CD14-positive monocyte (primary cell): ENCODE measurements around the gene ACSL3. TPM values are rescaled to one million over a fixed set of nuclear protein-coding genes. Genes with fewer than 3 reads are reported as not detected.
A peak's percentile ranks its signal among the peaks of the same experiment; 100 is the strongest.

Source experiments
- DNase-seq, 3 donors: peaks; one replicate each; pipeline ENCODE4 v3.0.0-alpha.2; 2011 to 2022
- H2AFZ ChIP-seq: 2 replicates; pipeline ENCODE4 v1.6.0; 2012; ENCODE audit warnings: mild to moderate bottlenecking, low read depth, low read length, inconsistent platforms; ENCODE audit not compliant: insufficient read depth, poor library complexity, severe bottlenecking
- H3K27ac ChIP-seq, 2 donors: 1 replicate in 1 of 2; 2 replicates in 1 of 2; pipeline ENCODE4 v1.5.1; 2012 to 2013; ENCODE audit warnings: low read length in 2 of 2, control low read depth in 1 of 2, inconsistent platforms in 1 of 2, low read depth in 1 of 2, mild to moderate bottlenecking in 1 of 2
- H3K27me3 ChIP-seq, 2 donors: one replicate each; pipeline versions ENCODE4 v1.6.0 to v1.6.1; 2011 to 2013; ENCODE audit warnings: low read length in 2 of 2; ENCODE audit not compliant: control insufficient read depth in 2 of 2, insufficient read depth in 2 of 2
- H3K36me3 ChIP-seq, 2 donors: replicated peaks in 1 of 2; 1 replicate in 1 of 2; 2 replicates in 1 of 2; pipeline versions ENCODE4 v1.5.1 to v1.6.1; 2012 to 2013; ENCODE audit warnings: low read length in 2 of 2, control low read depth in 1 of 2, inconsistent platforms in 1 of 2, mild to moderate bottlenecking in 1 of 2; ENCODE audit not compliant: insufficient read depth in 2 of 2, control insufficient read depth in 1 of 2
- H3K4me1 ChIP-seq, 2 donors: 1 replicate in 1 of 2; 2 replicates in 1 of 2; pipeline versions ENCODE4 v1.5.1 to v1.6.1; 2012 to 2013; ENCODE audit warnings: low read length in 2 of 2, control low read depth in 1 of 2, inconsistent platforms in 1 of 2, mild to moderate bottlenecking in 1 of 2, moderate library complexity in 1 of 2; ENCODE audit not compliant: insufficient read depth in 2 of 2, control insufficient read depth in 1 of 2
- H3K4me2 ChIP-seq: replicated peaks from 2 replicates; pipeline ENCODE3; 2012; ENCODE audit warnings: low read length, moderate library complexity, mild to moderate bottlenecking; ENCODE audit not compliant: poor library complexity, severe bottlenecking; ENCODE audit errors: extremely low read depth
- H3K4me3 ChIP-seq, 3 experiments: fragments of 200-600 bp in 1 of 3; sonication (generic) in 1 of 3; replicated peaks in 1 of 3; 1 replicate in 2 of 3; 2 replicates in 1 of 3; pipeline ENCODE4 v1.5.1; 2011 to 2013; ENCODE audit warnings: low read length in 3 of 3, mild to moderate bottlenecking in 3 of 3, control low read depth in 2 of 3, low read depth in 2 of 3, inconsistent platforms in 1 of 3, moderate library complexity in 1 of 3
- H3K79me2 ChIP-seq: 2 replicates; pipeline ENCODE4 v1.6.0; 2012; ENCODE audit warnings: mild to moderate bottlenecking, control low read depth, inconsistent platforms, low read length, moderate library complexity; ENCODE audit not compliant: insufficient read depth
- H3K9ac ChIP-seq: 2 replicates; pipeline ENCODE4 v1.6.0; 2017; ENCODE audit warnings: low read length, mild to moderate bottlenecking; ENCODE audit not compliant: insufficient read depth, poor library complexity, severe bottlenecking
- H3K9me3 ChIP-seq, 2 donors: replicated peaks in 1 of 2; 1 replicate in 1 of 2; 2 replicates in 1 of 2; pipeline versions ENCODE4 v1.5.1 to v1.6.1; 2012 to 2013; ENCODE audit warnings: low read length in 2 of 2, control low read depth in 1 of 2; ENCODE audit not compliant: control insufficient read depth in 1 of 2, insufficient read depth in 1 of 2
- H4K20me1 ChIP-seq: 2 replicates; pipeline ENCODE4 v1.6.0; 2012; ENCODE audit warnings: mild to moderate bottlenecking, low read length, control low read depth, moderate library complexity; ENCODE audit not compliant: insufficient read depth
- H3K27ac Mint-ChIP-seq, 7 donors: one replicate each; pipeline ENCODE4 v1.8.0; 2020; ENCODE audit warnings: mild to moderate bottlenecking in 7 of 7, mixed read lengths in 7 of 7, moderate library complexity in 6 of 7, inconsistent platforms in 2 of 7
- H3K27me3 Mint-ChIP-seq, 3 donors: one replicate each; pipeline ENCODE4 v1.8.0; 2021 to 2022; ENCODE audit warnings: low read depth in 3 of 3, mild to moderate bottlenecking in 3 of 3, mixed read lengths in 3 of 3, moderate library complexity in 3 of 3, inconsistent platforms in 1 of 3
- H3K36me3 Mint-ChIP-seq, 2 donors: one replicate each; pipeline ENCODE4 v1.8.0; 2020; ENCODE audit warnings: mixed read lengths in 2 of 2, inconsistent platforms in 1 of 2, mild to moderate bottlenecking in 1 of 2
- H3K4me1 Mint-ChIP-seq: one replicate; pipeline ENCODE4 v1.8.0; 2020; ENCODE audit warnings: mild to moderate bottlenecking, mixed read lengths
- H3K4me3 Mint-ChIP-seq, 2 donors: one replicate each; pipeline ENCODE4 v1.8.0; 2020; ENCODE audit warnings: mild to moderate bottlenecking in 2 of 2, mixed read lengths in 2 of 2, moderate library complexity in 1 of 2
- H3K9me3 Mint-ChIP-seq, 7 donors: one replicate each; pipeline ENCODE4 v1.8.0; 2020 to 2022; ENCODE audit warnings: mixed read lengths in 7 of 7, mild to moderate bottlenecking in 6 of 7, moderate library complexity in 6 of 7, inconsistent platforms in 2 of 7
- CTCF ChIP-seq: fragments of 200-600 bp; IDR thresholded peaks from one replicate; pipeline ENCODE4 v1.8.0; 2022; ENCODE audit warnings: antibody characterized with exemption, mild to moderate bottlenecking
- WGBS: methylation state at CpG from one replicate; pipeline ENCODE4 v1.1.5; 2013; ENCODE audit warnings: missing lambda C conversion rate; ENCODE audit not compliant: insufficient coverage; 5-methylcytosine and 5-hydroxymethylcytosine counted together
- intact Hi-C, 2 donors: fragments of 100-400 bp; cut with micrococcal nuclease; formaldehyde crosslinking; loops; one replicate each; pipeline versions ENCODE4 v1.15.0 to v1.15.1; 2023
- polyA plus RNA-seq, 3 donors: library from polyadenylated mRNA; depleted of rRNA in 1 of 3; unstranded in 2 of 3; stranded (reverse) in 1 of 3; fragments of 300-500 nt in 2 of 3; fragments of >200 nt in 1 of 3; fragmentation: Illumina TruSeq in 2 of 3; gene quantifications; 1 replicate in 2 of 3; 2 replicates in 1 of 3; pipeline ENCODE4 v1.2.3, GENCODE V29; 2012 to 2021

ACSL3 gene
- polyA plus RNA-seq, 3 donors = 8.8 to 24.4 (median 19.9) TPM

GRCh38 chr2:222909286-222909685 lies 48.5 kb downstream of the ACSL3 start:
- no peak for DNase-seq
- H3K36me3 ChIP-seq = peaks cover 22 to 54% of the 10 kb centered on the region in 2 donors
- peak overlapping the region in 1 of 2 donors; percentile 6 for H3K27ac ChIP-seq
- Mint-ChIP-seq H3K27me3 (no peaks in the 10 kb centered on the region), H3K36me3 (peaks cover 63% of the 10 kb centered on the region in 2 donors), H3K9me3 (no peaks in the 10 kb centered on the region), H3K4me1 (peaks cover 38% of the 10 kb centered on the region), H3K4me3 (no peak overlapping the region), H3K27ac (peak overlapping the region in 1 of 7 donors; percentile 33)
- no peaks in the 10 kb centered on the region for H3K9me3 ChIP-seq
- no peak for TF ChIP-seq CTCF
- no peak overlapping the region for H3K4me2 ChIP-seq
- 100% methylated on average over 2 of the region's 3 CpGs for WGBS
- H2AFZ ChIP-seq = no peak overlapping the region
- H3K9ac ChIP-seq = no peak overlapping the region
- no peaks in the 10 kb centered on the region for H3K27me3 ChIP-seq
- peaks cover 81% of the 10 kb centered on the region for H3K79me2 ChIP-seq
- intact Hi-C loops = loop anchor here in 1 of 2 donors (5.0 kb wide), 1 partner anchor 212 kb away; no protein-coding TSS in a partner anchor
- peaks cover 20 to 30% of the 10 kb centered on the region in 2 donors for H3K4me1 ChIP-seq
- H3K4me3 ChIP-seq = no peak overlapping the region
- peaks cover 5% of the 10 kb centered on the region for H4K20me1 ChIP-seq

- Histone ChIP-seq H3K36me3 (peaks cover 22 to 37% of the 10 kb centered on the region in 2 donors), H3K9ac (peak overlapping the region; percentile 20), H3K9me3 (no peaks in the 10 kb centered on the region), H3K27ac (peak overlapping the region in 1 of 2 donors; percentile 82), H4K20me1 (no peaks in the 10 kb centered on the region), H3K4me3 (peak overlapping the region in 1 of 3 experiments; percentile 53), H3K27me3 (no peaks in the 10 kb centered on the region), H3K4me1 (peaks cover 20 to 30% of the 10 kb centered on the region in 2 donors), H3K4me2 (peak overlapping the region; percentile 62), H3K79me2 (peaks cover 70% of the 10 kb centered on the region), H2AFZ (no peak overlapping the region)
- peak overlapping the region; percentile 78 to 93 (median 90) for H3K27ac Mint-ChIP-seq
- no peaks in the 10 kb centered on the region for H3K9me3 Mint-ChIP-seq
- peak; percentile 79 to 86 (median 80) for DNase-seq
- H3K4me1 Mint-ChIP-seq = peaks cover 40% of the 10 kb centered on the region
- no peaks in the 10 kb centered on the region for H3K27me3 Mint-ChIP-seq
- peak overlapping the region; percentile 59 to 69 for H3K4me3 Mint-ChIP-seq
- TF ChIP-seq CTCF = no peak
- WGBS = 8% methylated on average over 1 of the region's 2 CpGs
- peaks cover 49 to 53% of the 10 kb centered on the region in 2 donors for H3K36me3 Mint-ChIP-seq
- intact Hi-C loops = loop anchor here in 1 of 2 donors (10.0 kb wide), 1 partner anchor 117 kb away; no protein-coding TSS in a partner anchor
Measured at GRCh38 chr2:222912117-222912516, 51.3 kb downstream of the ACSL3 start.
